GM12878 (cell line): ENCODE results near the gene NCL. TPM values are rescaled to one million over a fixed set of nuclear protein-coding genes. Genes with fewer than 3 reads are reported as not detected.

ENCODE experiments used
- ATAC-seq: fragments of 200-7000 bp; cut with Tn5 transposase; 3 replicates; pipeline ENCODE4 v1.9.1; 2020; ENCODE audit warnings: mild to moderate bottlenecking, moderate library complexity
- BruUV-seq: library from RNA; stranded (reverse); fragments of 400-500 nt; replicated peaks from 2 replicates; lab custom pipeline; 2021; lab: Mats Ljungman, UMichigan
- CTCF ChIA-PET: fragments of 300-600 bp; sonication (Branson Sonifier 250); formaldehyde crosslinking; extraction: SDS; loops from one replicate; lab custom pipeline; 2021; ENCODE audit warnings: inconsistent platforms; lab: Yijun Ruan, JAX
- POLR2A ChIA-PET: fragments of 350-600 bp; formaldehyde crosslinking; extraction: SDS; loops from one replicate; lab custom pipeline; 2021; ENCODE audit warnings: inconsistent platforms; lab: Charles Lee
- RAD21 ChIA-PET: fragments of 300-600 bp; sonication (Branson Sonifier 250); formaldehyde crosslinking; loops from one replicate; lab custom pipeline; 2023; ENCODE audit warnings: antibody characterized with exemption; ENCODE audit not compliant: unreplicated experiment; lab: Charles Lee
- SMC1A ChIA-PET: fragments of 300-600 bp; sonication (Branson Sonifier 250); formaldehyde crosslinking; loops from one replicate; lab custom pipeline; 2023; ENCODE audit not compliant: unreplicated experiment, uncharacterized antibody; lab: Charles Lee
- DNase-seq: peaks from one replicate; pipeline ENCODE4 v3.0.0-alpha.2; 2011; ENCODE audit warnings: low read depth, low spot score
- FAIRE-seq: peaks from 3 replicates; lab custom pipeline; 2011; peaks lifted over from hg19 to GRCh38; lab: Jason Lieb, UNC
- H2AFZ ChIP-seq: 2 replicates; pipeline ENCODE4 v1.6.0; 2011; ENCODE audit warnings: low read depth, low read length, control low read depth; ENCODE audit not compliant: control insufficient read depth
- H3K27ac ChIP-seq: 2 replicates; pipeline ENCODE4 v1.5.1; 2011; ENCODE audit warnings: control low read depth; ENCODE audit not compliant: control insufficient read depth, insufficient read depth
- H3K27me3 ChIP-seq, 2 experiments: replicated peaks in 1 of 2; 2 replicates each; pipeline versions ENCODE4 v1.6.0 to v1.6.1; 2011; ENCODE audit warnings: low read length in 1 of 2; ENCODE audit not compliant: control insufficient read depth in 2 of 2, insufficient read depth in 2 of 2
- H3K36me3 ChIP-seq, 2 experiments: 2 replicates each; pipeline ENCODE4 v1.5.1; 2011; ENCODE audit warnings: low read length in 1 of 2; ENCODE audit not compliant: control insufficient read depth in 2 of 2, insufficient read depth in 2 of 2
- H3K4me1 ChIP-seq: 2 replicates; pipeline ENCODE4 v1.6.1; 2011; ENCODE audit warnings: mild to moderate bottlenecking, low read length, moderate library complexity, mixed read lengths; ENCODE audit not compliant: control insufficient read depth, insufficient read depth
- H3K4me2 ChIP-seq: 2 replicates; pipeline ENCODE4 v1.6.0; 2011; ENCODE audit warnings: control low read depth; ENCODE audit not compliant: control insufficient read depth, insufficient read depth
- H3K4me3 ChIP-seq: fragments of 200-600 bp; sonication (generic); 2 replicates; pipeline ENCODE4 v1.5.1; 2016
- H3K79me2 ChIP-seq: 2 replicates; pipeline ENCODE4 v1.6.0; 2011; ENCODE audit warnings: low read length; ENCODE audit not compliant: control insufficient read depth, insufficient read depth
- H3K9ac ChIP-seq: 2 replicates; pipeline ENCODE4 v1.8.0; 2011; ENCODE audit warnings: low read length, control low read depth, mixed read lengths; ENCODE audit not compliant: control insufficient read depth, insufficient read depth
- H3K9me3 ChIP-seq: replicated peaks from 3 replicates; pipeline ENCODE4 v1.5.1; 2011; ENCODE audit warnings: mild to moderate bottlenecking, low read length; ENCODE audit not compliant: control insufficient read depth, insufficient read depth
- H4K20me1 ChIP-seq: 2 replicates; pipeline ENCODE4 v1.6.0; 2011; ENCODE audit not compliant: control insufficient read depth, insufficient read depth
- ATF7 ChIP-seq: fragments of 450-650 bp; IDR thresholded peaks from 2 replicates; pipeline ENCODE4 v1.6.1; 2016; ENCODE audit warnings: low read depth, mild to moderate bottlenecking
- EED ChIP-seq: sonication (generic); IDR thresholded peaks from 2 replicates; pipeline ENCODE4 v1.6.1; 2016; ENCODE audit warnings: antibody characterized with exemption, low read depth
- EGR1 ChIP-seq, 2 experiments: IDR thresholded peaks; 1 replicate in 1 of 2; 2 replicates in 1 of 2; pipeline ENCODE4 v1.6.1; 2011 to 2012; ENCODE audit warnings: low read depth in 2 of 2, low read length in 2 of 2, borderline replicate concordance in 1 of 2, mild to moderate bottlenecking in 1 of 2, moderate library complexity in 1 of 2
- MEF2A ChIP-seq: IDR thresholded peaks from 2 replicates; pipeline ENCODE4 v1.6.1; 2011; ENCODE audit warnings: low read depth, mild to moderate bottlenecking, low read length, moderate library complexity; ENCODE audit not compliant: insufficient read depth
- MYB ChIP-seq: fragments of 150-350 bp; IDR thresholded peaks from 2 replicates; pipeline ENCODE4 v1.6.1; 2014; ENCODE audit warnings: mild to moderate bottlenecking, low read depth, low read length, borderline replicate concordance
- NFYB ChIP-seq: IDR thresholded peaks from 2 replicates; pipeline ENCODE4 v1.6.1; 2011; ENCODE audit warnings: low read depth, mild to moderate bottlenecking, low read length, improper control_type of control experiment, moderate library complexity; ENCODE audit not compliant: insufficient read depth
- NR2C1 ChIP-seq: fragments of 450-650 bp; IDR thresholded peaks from 2 replicates; pipeline ENCODE4 v1.6.1; 2017; ENCODE audit warnings: antibody characterized with exemption, mild to moderate bottlenecking, moderate library complexity
- NR2C2 ChIP-seq: IDR thresholded peaks from 2 replicates; pipeline ENCODE4 v1.6.1; 2011; ENCODE audit warnings: borderline replicate concordance, low read depth; ENCODE audit not compliant: control insufficient read depth, insufficient read length
- PAX5 ChIP-seq: IDR thresholded peaks from 2 replicates; pipeline ENCODE4 v1.6.1; 2011; ENCODE audit warnings: low read depth, low read length, borderline replicate concordance
- RAD21 ChIP-seq: IDR thresholded peaks from 2 replicates; pipeline ENCODE4 v1.6.1; 2011; ENCODE audit warnings: mild to moderate bottlenecking, low read depth, low read length, moderate library complexity; ENCODE audit not compliant: insufficient read depth
- SREBF2 ChIP-seq: IDR thresholded peaks from 2 replicates; pipeline ENCODE4 v1.6.1; 2012; ENCODE audit warnings: mild to moderate bottlenecking, low read length
- STAT3 ChIP-seq: IDR thresholded peaks from 2 replicates; pipeline ENCODE4 v1.6.1; 2011; ENCODE audit warnings: low read depth, low read length, improper control_type of control experiment
- TCF7 ChIP-seq: IDR thresholded peaks from 2 replicates; pipeline ENCODE4 v1.6.1; 2014; ENCODE audit warnings: antibody characterized with exemption, borderline replicate concordance
- ZNF384 ChIP-seq: IDR thresholded peaks from 2 replicates; pipeline ENCODE4 v1.6.1; 2012; ENCODE audit warnings: low read depth, mild to moderate bottlenecking, low read length, improper control_type of control experiment, borderline replicate concordance
- WGBS: methylation state at CpG from one replicate; pipeline ENCODE4 v1.1.6; 2016; ENCODE audit warnings: low lambda C conversion rate; ENCODE audit not compliant: insufficient replicate concordance, insufficient coverage; ENCODE audit errors: missing lambda C conversion rate; 5-methylcytosine and 5-hydroxymethylcytosine counted together
- in situ Hi-C: fragments of 300-500 bp; cut with MboI; formaldehyde crosslinking; loops from 9 replicates; pipeline ENCODE4 v1.14.3; 2018; ENCODE audit warnings: mixed read lengths
- intact Hi-C: fragments of 100-400 bp; cut with micrococcal nuclease; formaldehyde crosslinking; loops from one replicate; pipeline ENCODE4 v1.14.2; 2022; ENCODE audit not compliant: unreplicated experiment
- polyA plus RNA-seq, 11 experiments: library from polyadenylated mRNA; depleted of rRNA in 4 of 11; unstranded in 6 of 11; stranded (reverse) in 5 of 11; fragments of >200 nt; fragmentation: Nextera tagmentation in 4 of 11; fragmentation: Illumina TruSeq in 1 of 11; extraction: Ambion mirVana in 4 of 11; extraction: Trizol in 1 of 11; gene quantifications; 1 replicate in 1 of 11; 2 replicates in 10 of 11; pipeline versions ENCODE4 v1.2.1 to v1.2.3, GENCODE V29; 2011 to 2016; ENCODE audit warnings: inconsistent platforms in 2 of 11, missing spikeins in 2 of 11, low read depth in 1 of 11
- total RNA-seq, 4 experiments: library from RNA; depleted of rRNA in 3 of 4; stranded (reverse); fragments of >200 nt in 3 of 4; fragmentation: Illumina TruSeq in 1 of 4; extraction: Trizol in 1 of 4; gene quantifications; 2 replicates each; pipeline versions ENCODE4 v1.2.1 to v1.2.3, GENCODE V29; 2013 to 2021
- TF ChIP-seq, protein P1 (sequence below): IDR thresholded peaks from 2 replicates; pipeline ENCODE4 v1.6.1; 2012; ENCODE audit warnings: low read length, inconsistent platforms
- TF ChIP-seq, protein P2 (sequence below): fragments of 450-650 bp; IDR thresholded peaks from 2 replicates; pipeline ENCODE4 v1.6.1; 2017; ENCODE audit warnings: antibody characterized with exemption, mild to moderate bottlenecking, moderate library complexity

NCL gene
- total and polyA plus RNA-seq, 10 of the 15 experiments (the other 5 are each of a cell fraction or from before 2014, with no cell fraction given) = 123 to 1,207 (median 529) TPM

DNA sequence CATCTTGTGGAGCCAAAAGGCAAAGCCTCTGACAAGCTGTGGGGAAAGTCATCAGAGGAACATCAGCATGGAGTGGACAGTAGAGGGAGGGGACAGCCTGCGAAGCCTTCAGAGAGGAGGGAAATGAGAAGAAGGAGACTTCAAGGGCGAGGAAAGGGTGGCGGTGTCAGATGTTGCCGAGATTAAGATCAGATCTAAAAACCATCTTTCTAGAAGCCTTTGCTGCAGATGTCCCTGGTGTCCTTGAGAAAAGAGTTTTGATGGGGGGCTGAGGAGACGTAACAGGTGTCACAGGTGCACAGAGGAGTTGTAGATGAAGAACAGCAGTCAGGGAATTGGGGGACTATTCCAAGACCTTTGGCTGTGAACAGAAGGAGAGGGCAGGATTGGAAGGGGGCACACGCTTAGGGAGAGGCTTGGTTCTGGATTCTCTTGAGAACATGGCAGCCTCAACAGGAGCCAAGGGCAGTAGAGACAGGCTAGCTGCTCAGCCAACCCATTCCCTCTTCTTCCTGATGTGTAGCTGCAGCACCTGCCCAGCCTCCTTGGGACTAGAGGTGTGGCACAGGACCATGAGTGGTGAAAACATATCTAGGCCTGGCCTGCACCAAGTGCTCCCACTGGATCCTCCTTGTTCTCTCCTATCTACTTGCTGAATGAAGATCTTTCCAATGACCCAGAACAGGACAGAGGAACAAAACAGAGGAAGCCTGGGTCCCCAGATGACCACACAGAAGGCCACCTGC, 22.7 kb upstream of the NCL start (continued):
- no peak for TF ChIP-seq NR2C2
- no peak for TF ChIP-seq RAD21
- TF ChIP-seq NFYB = no peak
- no peak for TF ChIP-seq STAT3
- TF ChIP-seq PAX5 = no peak

DNA sequence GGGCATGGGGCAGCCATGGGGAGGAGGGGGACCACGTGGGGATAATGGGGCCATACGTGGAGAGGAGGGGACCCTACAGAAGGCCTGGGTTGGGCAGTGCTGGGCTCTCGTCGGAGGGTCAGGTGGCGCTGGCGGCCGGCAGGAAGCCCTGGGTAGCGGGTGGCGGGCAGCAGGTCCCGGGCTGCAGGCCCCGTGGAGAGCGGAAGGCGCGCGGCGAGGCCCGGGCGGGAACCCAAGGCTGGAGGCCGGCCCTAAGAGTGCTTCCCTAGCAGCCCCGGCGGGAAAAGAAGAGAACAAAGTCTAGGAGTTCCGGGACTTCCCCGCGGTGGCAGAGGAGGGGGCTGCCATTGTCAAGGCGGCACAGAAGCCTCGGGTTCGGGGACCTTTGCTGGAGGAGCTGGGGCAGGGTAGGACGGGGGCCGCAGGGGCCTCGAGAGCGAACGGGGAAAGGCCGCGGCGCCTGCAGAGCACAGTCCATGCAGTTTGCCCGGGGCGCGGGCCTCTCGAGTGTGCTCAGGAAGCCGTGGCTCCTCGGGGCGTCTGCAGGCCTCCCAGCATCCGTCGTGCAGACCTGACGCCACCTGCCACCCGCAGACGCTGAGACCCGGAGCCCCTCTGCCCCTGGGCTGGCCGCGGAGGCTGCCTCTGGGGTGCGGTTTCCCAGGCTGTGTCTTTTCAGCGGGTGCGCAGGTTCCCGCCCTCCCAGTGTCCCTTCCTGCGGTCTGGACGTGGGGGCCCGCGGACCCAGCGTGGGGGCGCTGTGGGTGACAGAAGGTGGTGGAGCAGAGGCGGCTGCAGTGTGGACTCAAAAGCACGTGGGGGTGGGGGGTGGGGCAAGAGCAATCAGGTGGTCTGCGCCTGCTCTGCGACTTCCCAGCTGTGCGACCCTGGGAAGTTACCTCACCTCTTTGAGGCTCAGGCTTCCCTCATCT, 19.4 kb upstream of the NCL start:
- ChIA-PET SMC1A (interaction anchor here (0.7 to 3.3 kb wide), 8 partner anchors 19 to 73 kb away, joined by 3 to 17 read pairs (median 4); partner anchors contain the start of gene NCL), RAD21 (interaction anchor here (1.0 to 3.6 kb wide), 5 partner anchors 19 to 129 kb away, joined by 3 to 23 read pairs (median 6); partner anchors contain the start of gene NCL), POLR2A (interaction anchor here (0.6 to 5.6 kb wide), 6 partner anchors 8 to 1256 kb away, joined by 3 to 48 read pairs (median 6); partner anchors contain the start of gene NCL), CTCF (interaction anchor here (0.6 to 6.8 kb wide), 27 partner anchors 8 to 548 kb away, joined by 3 to 98 read pairs (median 4); partner anchors contain the start of genes B3GNT7, NCL and NMUR1)
- H3K27me3 ChIP-seq = no peaks in the 10 kb centered on the region
- WGBS = 94% methylated on average over 37 of the region's 65 CpGs
- in situ Hi-C loops = no loop called here
- H3K79me2 ChIP-seq = peaks cover 13% of the 10 kb centered on the region
- no peaks in the 10 kb centered on the region for H3K36me3 ChIP-seq
- FAIRE-seq (no peak), ATAC-seq (peak; percentile 79), DNase-seq (no peak)
- peak overlapping the region; percentile 93 for H3K27ac ChIP-seq
- H3K4me1 ChIP-seq = peaks cover 15% of the 10 kb centered on the region
- BruUV-seq = no TSS peak
- no peaks in the 10 kb centered on the region for H4K20me1 ChIP-seq
- H2AFZ ChIP-seq = peak overlapping the region; percentile 92
- no peaks in the 10 kb centered on the region for H3K9me3 ChIP-seq
- intact Hi-C loops = loop anchor here (2.0 kb wide), 2 partner anchors 19 to 75 kb away; partner anchors contain the start of gene NCL
- H3K4me2 ChIP-seq = peak overlapping the region; percentile 99
- H3K4me3 ChIP-seq = peak overlapping the region; percentile 79
- peak overlapping the region; percentile 98 for H3K9ac ChIP-seq
- TF ChIP-seq SREBF2 (no peak), TCF7 (no peak), ZNF384 (no peak), MEF2A (no peak), EGR1 (IDR thresholded peaks at IDR 0.05; ENCODE audit: borderline replicate concordance in 1 of 2, low read depth in 2 of 2, low read length in 2 of 2) (peak in 1 of 2 experiments; percentile 54; a peak in 2 of 3 replicates), MYB (no peak), EED (no peak), ATF7 (no peak), NR2C1 (no peak)
- TF ChIP-seq, protein P1, sequence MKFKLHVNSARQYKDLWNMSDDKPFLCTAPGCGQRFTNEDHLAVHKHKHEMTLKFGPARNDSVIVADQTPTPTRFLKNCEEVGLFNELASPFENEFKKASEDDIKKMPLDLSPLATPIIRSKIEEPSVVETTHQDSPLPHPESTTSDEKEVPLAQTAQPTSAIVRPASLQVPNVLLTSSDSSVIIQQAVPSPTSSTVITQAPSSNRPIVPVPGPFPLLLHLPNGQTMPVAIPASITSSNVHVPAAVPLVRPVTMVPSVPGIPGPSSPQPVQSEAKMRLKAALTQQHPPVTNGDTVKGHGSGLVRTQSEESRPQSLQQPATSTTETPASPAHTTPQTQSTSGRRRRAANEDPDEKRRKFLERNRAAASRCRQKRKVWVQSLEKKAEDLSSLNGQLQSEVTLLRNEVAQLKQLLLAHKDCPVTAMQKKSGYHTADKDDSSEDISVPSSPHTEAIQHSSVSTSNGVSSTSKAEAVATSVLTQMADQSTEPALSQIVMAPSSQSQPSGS = no peak
- TF ChIP-seq, protein P2, sequence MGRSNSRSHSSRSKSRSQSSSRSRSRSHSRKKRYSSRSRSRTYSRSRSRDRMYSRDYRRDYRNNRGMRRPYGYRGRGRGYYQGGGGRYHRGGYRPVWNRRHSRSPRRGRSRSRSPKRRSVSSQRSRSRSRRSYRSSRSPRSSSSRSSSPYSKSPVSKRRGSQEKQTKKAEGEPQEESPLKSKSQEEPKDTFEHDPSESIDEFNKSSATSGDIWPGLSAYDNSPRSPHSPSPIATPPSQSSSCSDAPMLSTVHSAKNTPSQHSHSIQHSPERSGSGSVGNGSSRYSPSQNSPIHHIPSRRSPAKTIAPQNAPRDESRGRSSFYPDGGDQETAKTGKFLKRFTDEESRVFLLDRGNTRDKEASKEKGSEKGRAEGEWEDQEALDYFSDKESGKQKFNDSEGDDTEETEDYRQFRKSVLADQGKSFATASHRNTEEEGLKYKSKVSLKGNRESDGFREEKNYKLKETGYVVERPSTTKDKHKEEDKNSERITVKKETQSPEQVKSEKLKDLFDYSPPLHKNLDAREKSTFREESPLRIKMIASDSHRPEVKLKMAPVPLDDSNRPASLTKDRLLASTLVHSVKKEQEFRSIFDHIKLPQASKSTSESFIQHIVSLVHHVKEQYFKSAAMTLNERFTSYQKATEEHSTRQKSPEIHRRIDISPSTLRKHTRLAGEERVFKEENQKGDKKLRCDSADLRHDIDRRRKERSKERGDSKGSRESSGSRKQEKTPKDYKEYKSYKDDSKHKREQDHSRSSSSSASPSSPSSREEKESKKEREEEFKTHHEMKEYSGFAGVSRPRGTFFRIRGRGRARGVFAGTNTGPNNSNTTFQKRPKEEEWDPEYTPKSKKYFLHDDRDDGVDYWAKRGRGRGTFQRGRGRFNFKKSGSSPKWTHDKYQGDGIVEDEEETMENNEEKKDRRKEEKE = no peak
